Measurements from ENCODE around the gene SCLY. TPM values are rescaled to one million over a fixed set of nuclear protein-coding genes. Genes with fewer than 3 reads are reported as not detected.

The SCLY gene
- polyA plus RNA-seq, 1 of the 3 experiments (the other 2 are of a cell fraction): 20.9 TPM

DNA sequence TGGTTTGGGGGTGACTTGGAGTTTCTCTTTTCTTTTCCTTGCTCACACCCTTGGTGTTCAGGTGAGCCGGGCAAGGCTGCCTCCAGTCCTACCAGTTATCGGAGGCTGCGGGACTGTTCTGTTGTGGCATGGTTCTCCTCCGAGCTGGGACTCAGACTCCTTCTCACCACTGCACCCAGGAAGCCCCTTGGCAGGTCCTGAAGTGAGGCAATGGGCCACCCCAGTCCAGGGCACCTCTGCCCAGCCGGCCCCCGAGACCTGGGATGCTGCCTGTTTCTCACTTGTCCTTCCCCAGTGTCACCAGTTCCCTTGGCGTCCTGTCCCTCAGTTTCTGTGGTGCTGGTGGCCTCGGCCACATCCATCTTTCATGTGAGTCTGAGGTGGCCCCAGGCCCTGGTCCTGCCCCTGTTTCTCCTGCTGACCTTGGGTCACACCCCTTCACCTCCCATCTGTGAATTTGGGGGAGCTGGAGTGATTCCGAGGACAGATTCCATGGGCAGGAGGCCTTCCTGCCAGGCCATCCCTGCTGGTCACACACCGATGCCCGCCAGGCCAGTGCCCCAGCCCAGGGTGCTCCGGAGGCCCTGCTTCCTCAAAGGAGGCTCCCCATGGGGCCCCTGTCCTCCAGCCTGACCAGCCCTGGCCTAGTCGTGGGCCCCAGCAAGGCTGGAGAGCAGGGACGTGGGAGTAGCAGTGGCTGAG lies 71.1 kb downstream of the SCLY start:
- Histone ChIP-seq H3K79me2 (ENCODE audit: insufficient read depth) (no peaks in the 10 kb centered on the region), H3F3A (replicated peaks; ENCODE audit: insufficient read depth) (no peaks in the 10 kb centered on the region), H3K4me2 (no peak overlapping the region), H3K27me3 (ENCODE audit: insufficient read depth) (no peaks in the 10 kb centered on the region), H4K20me1 (ENCODE audit: insufficient read depth) (no peaks in the 10 kb centered on the region), H3K9ac (no peak overlapping the region), H3K4me1 (ENCODE audit: control insufficient read depth in 1 of 2, insufficient read depth in 2 of 2, low read depth in 1 of 2, low read length in 1 of 2) (no peaks in the 10 kb centered on the region; a peak in 1 of 4 replicates), H2AFZ (ENCODE audit: low read depth) (no peak overlapping the region), H3K9me3 (no peaks in the 10 kb centered on the region), H3K4me3 (ENCODE audit: low read depth in 2 of 2, low read length in 1 of 2) (no peak overlapping the region), H3K27ac (ENCODE audit: low read depth in 2 of 2, low read length in 1 of 2) (no peak overlapping the region), H3K9me2 (no peaks in the 10 kb centered on the region), H3K36me3 (replicated peaks in 1 of 2; ENCODE audit: control insufficient read depth in 1 of 2, insufficient read depth in 2 of 2, low read length in 1 of 2) (no peaks in the 10 kb centered on the region)
- TF ChIP-seq POLR2AphosphoS5 (IDR thresholded peaks at IDR 0.05; ENCODE audit: low read depth, low read length): no peak
- TF ChIP-seq, protein P1, sequence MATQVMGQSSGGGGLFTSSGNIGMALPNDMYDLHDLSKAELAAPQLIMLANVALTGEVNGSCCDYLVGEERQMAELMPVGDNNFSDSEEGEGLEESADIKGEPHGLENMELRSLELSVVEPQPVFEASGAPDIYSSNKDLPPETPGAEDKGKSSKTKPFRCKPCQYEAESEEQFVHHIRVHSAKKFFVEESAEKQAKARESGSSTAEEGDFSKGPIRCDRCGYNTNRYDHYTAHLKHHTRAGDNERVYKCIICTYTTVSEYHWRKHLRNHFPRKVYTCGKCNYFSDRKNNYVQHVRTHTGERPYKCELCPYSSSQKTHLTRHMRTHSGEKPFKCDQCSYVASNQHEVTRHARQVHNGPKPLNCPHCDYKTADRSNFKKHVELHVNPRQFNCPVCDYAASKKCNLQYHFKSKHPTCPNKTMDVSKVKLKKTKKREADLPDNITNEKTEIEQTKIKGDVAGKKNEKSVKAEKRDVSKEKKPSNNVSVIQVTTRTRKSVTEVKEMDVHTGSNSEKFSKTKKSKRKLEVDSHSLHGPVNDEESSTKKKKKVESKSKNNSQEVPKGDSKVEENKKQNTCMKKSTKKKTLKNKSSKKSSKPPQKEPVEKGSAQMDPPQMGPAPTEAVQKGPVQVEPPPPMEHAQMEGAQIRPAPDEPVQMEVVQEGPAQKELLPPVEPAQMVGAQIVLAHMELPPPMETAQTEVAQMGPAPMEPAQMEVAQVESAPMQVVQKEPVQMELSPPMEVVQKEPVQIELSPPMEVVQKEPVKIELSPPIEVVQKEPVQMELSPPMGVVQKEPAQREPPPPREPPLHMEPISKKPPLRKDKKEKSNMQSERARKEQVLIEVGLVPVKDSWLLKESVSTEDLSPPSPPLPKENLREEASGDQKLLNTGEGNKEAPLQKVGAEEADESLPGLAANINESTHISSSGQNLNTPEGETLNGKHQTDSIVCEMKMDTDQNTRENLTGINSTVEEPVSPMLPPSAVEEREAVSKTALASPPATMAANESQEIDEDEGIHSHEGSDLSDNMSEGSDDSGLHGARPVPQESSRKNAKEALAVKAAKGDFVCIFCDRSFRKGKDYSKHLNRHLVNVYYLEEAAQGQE (IDR thresholded peaks at IDR 0.05; ENCODE audit: low read depth, low read length): no peak
- ChIA-PET CTCF (interaction anchor here (2.1 kb wide), 1 partner anchor 11 kb away, joined by 4 read pairs; no protein-coding TSS in a partner anchor), POLR2A (no interaction called here)
- 66% methylated on average over 8 of the region's 14 CpGs for WGBS (ENCODE audit: low lambda C conversion rate)
- no peak for DNase-seq

- Histone ChIP-seq H3K4me2 (no peak overlapping the region), H3K27ac (ENCODE audit: low read depth in 2 of 2, low read length in 1 of 2) (no peak overlapping the region), H3K27me3 (ENCODE audit: insufficient read depth) (no peaks in the 10 kb centered on the region), H3K9me2 (no peaks in the 10 kb centered on the region), H4K20me1 (ENCODE audit: insufficient read depth) (no peaks in the 10 kb centered on the region), H3K79me2 (ENCODE audit: insufficient read depth) (no peaks in the 10 kb centered on the region), H2AFZ (ENCODE audit: low read depth) (no peak overlapping the region), H3K4me1 (ENCODE audit: control insufficient read depth in 1 of 2, insufficient read depth in 2 of 2, low read depth in 1 of 2, low read length in 1 of 2) (no peaks in the 10 kb centered on the region; a peak in 1 of 4 replicates), H3K9ac (no peak overlapping the region), H3K9me3 (no peaks in the 10 kb centered on the region), H3F3A (replicated peaks; ENCODE audit: insufficient read depth) (no peaks in the 10 kb centered on the region), H3K4me3 (ENCODE audit: low read depth in 2 of 2, low read length in 1 of 2) (no peak overlapping the region), H3K36me3 (replicated peaks in 1 of 2; ENCODE audit: control insufficient read depth in 1 of 2, insufficient read depth in 2 of 2, low read length in 1 of 2) (no peaks in the 10 kb centered on the region)
- no peak for DNase-seq
- no peak for TF ChIP-seq TEAD4 (IDR thresholded peaks at IDR 0.05; ENCODE audit: borderline replicate concordance, insufficient read depth)
- no peak for TF ChIP-seq RCOR1 (IDR thresholded peaks at IDR 0.05; ENCODE audit: low read length)
- no peak for TF ChIP-seq JUND (IDR thresholded peaks at IDR 0.05)
- no peak for TF ChIP-seq RXRA (IDR thresholded peaks at IDR 0.05; ENCODE audit: borderline replicate concordance, low read depth)
- POLR2A ChIA-PET: no interaction called here
- CTCF ChIA-PET: interaction anchor here (1.4 to 2.1 kb wide), 2 partner anchors 10 to 12 kb away, joined by 4 read pairs; no protein-coding TSS in a partner anchor
- 81% methylated on average over 14 of the region's 23 CpGs for WGBS (ENCODE audit: low lambda C conversion rate)
These were observed 72.0 kb downstream of the SCLY start for GRCh38 chr2:238132463-238133450.

Data from SK-N-SH (cell line).